HG03460 (cell line): Measurements from ENCODE around the gene PPDPF.

Source experiments
- ATAC-seq: cut with Tn5 transposase; IDR thresholded peaks from one replicate; pipeline ENCODE4 v1.9.1; 2021; ENCODE audit not compliant: unreplicated experiment

PPDPF gene

GRCh38 chr20:63519668-63520503, 679 bp upstream of the PPDPF start:
- peak; percentile 40 for ATAC-seq

DNA sequence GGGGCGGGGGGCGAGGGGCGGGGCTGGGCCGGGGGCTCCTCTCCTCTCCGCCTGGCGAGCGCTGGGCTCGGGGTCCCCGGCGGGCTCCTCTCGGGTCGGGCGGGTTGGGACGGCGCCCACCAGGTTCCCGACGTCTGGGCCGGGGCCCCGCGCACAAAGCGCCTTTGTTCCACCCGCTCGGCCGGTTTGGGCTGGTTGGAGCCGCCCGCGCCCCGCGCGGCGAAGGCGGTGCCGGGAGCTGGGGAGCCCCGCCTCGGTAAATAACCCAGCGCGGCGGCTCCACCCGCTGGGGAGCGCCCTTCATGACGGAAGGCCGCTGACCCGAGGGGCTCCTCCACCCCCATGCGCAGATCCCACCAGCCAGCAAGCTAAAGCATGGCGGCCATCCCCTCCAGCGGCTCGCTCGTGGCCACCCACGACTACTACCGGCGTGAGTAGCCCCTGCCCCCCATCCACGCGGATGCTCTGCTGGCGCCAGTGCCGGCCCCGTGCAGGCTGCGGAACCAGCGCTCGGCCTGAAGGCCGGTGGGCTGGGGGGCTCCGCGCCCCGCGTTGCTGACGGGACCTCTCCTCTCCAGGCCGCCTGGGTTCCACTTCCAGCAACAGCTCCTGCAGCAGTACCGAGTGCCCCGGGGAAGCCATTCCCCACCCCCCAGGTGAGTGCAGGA, 503 bp downstream of the PPDPF start:
- ATAC-seq: peak; percentile 43

- no peak for ATAC-seq
These were observed 1.0 kb downstream of the PPDPF start for GRCh38 chr20:63521602-63522001.

DNA sequence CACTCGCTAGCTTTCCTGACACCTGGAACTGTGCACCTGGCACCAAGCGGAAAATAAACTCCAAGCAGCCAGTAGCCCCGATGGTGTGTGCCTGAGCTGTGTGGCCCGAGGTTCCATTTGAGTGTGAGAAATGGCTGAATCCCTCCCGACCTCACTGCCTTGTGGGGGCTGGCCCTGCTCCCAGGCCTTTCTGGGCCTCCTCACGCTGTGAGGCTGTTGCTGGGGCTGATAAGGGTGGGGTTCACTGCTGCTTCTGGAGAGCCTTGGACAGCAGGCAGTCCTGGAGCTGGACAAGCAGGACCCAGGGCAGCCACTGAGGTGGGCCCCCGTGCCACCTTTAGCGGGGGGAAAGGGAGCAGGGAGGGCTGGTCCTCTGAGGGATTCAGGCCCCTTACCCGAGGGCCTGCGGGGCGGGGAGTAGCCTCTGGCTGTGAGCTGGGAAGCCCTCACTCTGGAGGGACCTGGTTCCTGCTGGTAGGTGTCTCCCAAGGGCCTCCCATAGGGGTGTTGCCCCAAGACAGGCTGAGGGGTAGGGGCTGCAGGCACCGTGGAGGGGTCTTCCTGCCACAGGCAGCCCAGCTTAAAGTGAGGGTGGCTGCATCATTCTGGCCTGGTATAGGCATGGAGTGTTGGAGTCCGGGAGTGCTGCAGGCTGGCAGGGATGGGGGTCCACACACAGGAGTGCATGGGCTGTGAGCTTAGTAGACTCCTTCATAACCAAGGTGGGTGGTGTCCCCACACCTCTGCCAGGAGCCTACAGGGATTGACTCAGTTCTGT, 1.7 kb downstream of the PPDPF start:
- ATAC-seq: no peak

GRCh38 chr20:63522981-63523611, 2.5 kb downstream of the PPDPF start:
- ATAC-seq: no peak

GRCh38 chr20:63525185-63525584, 4.6 kb downstream of the PPDPF start:
- ATAC-seq: no peak

DNA sequence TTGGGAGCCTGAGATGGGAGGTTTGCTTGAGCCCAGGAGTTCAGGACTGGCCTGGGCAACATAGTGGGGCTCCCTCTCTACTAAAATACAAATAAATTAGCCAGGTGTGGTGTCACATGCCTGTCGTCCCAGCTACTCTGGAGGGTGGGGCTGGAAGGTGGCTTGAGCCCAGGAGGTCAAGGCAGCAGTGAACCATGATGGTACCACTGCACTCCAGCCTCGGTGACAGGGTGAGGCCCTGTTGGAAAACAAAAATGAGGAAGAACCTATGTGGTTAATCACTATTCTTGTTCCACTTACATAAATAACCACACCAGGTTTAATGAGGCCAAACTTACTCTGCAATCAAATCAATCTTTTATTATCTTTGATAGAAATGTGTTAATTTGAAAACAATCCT, 5.4 kb downstream of the PPDPF start:
- no peak for ATAC-seq

DNA sequence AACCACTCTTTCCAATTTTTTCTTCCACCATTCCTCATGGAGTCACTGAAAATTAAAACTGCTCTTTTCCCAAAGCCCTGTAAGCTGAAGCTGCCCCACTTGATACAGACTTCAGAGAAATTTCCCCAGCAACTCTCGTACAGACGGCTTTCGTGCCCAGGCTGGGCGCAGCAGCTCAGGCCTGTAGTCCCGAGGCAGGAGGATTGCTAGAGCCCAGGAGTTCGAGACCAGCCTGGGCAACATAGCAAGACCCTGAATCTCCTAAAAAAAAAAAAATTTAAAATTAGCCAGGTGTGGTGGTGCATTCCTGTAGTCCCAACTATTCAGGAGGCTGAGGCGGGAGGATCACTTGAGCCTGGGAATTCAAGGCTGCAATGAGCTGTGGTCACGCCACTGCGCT, 6.6 kb downstream of the PPDPF start:
- ATAC-seq: no peak

DNA sequence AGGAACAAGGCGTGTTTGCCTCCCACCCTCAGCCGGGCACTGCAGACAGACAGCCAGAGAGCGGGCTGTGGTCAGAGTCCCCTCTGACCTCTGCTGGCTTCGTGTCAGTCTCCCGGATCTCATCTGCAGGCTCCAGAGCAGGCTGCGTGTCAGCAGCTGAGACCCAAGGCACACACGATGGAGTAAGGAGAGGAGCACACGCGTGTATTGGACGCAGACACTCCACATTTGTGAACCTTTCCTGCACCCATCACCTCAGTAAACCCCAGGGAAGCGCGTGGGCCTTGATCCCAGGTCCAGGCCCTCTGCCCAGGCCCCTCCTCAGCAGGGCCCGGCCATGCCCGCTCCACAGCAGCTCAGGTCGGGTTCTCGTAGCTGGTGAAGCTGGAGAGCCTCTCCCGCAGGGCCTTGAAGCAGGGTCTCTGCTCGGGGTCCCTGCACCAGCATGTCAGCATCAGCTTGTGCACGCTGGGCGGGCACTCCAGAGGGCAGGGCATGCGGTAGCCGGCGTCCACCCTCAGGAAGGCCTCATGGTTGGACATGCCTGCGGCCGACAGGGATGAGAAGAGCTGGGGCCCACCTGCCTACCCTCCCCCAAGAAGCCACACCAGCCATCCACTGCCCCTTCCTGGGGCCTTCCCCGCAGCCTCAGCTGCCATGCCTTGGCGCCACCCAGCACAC, 8.8 kb downstream of the PPDPF start:
- ATAC-seq: no peak

GRCh38 chr20:63529861-63530787, 9.6 kb downstream of the PPDPF start:
- no peak for ATAC-seq

- no peak for ATAC-seq
These were observed 10.2 kb downstream of the PPDPF start for GRCh38 chr20:63530788-63531160.

- no peak for ATAC-seq
These were observed 11.3 kb downstream of the PPDPF start for GRCh38 chr20:63531686-63532448.

DNA sequence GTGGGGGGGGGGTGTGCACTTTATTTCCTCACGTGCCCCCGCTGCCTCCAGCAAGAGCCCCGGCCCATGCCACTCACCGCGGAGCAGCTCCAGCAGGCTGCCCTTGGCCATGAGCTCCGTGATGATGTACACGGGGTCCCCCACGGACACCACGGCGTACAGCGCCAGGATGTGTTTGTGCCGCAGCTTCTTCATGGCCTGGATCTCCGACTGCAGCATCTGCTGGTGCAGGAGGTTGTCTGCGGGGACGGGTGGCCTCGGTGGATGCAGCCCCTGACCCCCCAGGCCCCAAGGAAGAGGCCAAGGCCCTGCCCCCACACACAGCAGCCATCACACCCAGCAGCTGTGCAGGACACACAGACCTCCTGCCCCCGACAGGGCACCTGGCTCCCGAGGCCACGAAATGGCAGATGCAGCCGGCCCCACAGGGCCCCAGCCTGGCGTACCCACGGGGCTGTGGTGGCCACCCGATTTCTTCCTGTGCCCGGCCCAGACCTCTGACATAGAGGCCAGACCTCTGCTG, 11.9 kb downstream of the PPDPF start:
- ATAC-seq: no peak

DNA sequence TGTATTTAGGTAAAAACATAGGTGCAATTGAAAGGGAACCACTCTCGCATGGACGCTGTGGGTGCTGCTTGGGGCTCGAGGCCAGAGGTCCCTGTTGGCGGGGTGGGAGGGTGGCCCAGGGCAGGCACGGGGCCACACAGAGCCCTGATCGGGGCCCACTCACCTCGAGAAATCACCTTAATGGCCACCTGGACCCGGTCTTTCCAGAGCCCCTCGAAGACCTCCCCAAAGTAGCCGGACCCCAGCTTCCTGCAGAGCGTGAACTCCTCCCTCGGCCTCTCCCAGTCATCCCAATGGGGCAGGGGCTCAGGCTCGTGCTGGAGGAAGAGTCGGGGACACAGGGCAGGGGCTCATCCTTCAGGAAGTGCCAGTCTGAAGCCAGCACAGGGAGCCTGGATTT, 12.8 kb downstream of the PPDPF start:
- no peak for ATAC-seq

GRCh38 chr20:63533871-63534393, 13.4 kb downstream of the PPDPF start:
- ATAC-seq: no peak

GRCh38 chr20:63534427-63534830, 13.9 kb downstream of the PPDPF start:
- ATAC-seq: no peak

GRCh38 chr20:63534831-63535651, 14.5 kb downstream of the PPDPF start:
- ATAC-seq: no peak
